Erythroblast (primary cell): ENCODE measurements around the gene PROSER3.

Experiments used
- GATA1 ChIP-seq: IDR thresholded peaks from 2 replicates; pipeline ENCODE4 v1.6.1; 2011; ENCODE audit warnings: low read depth, mild to moderate bottlenecking, control low read depth, low read length, moderate library complexity
- POLR2A ChIP-seq: IDR thresholded peaks from 2 replicates; pipeline ENCODE4 v1.6.1; 2011; ENCODE audit warnings: mild to moderate bottlenecking, low read length

- no peak for TF ChIP-seq POLR2A
- no peak for TF ChIP-seq GATA1
Measured at GRCh38 chr19:35750167-35750566, 7.8 kb upstream of the PROSER3 start.
